NB4 (cell line): ENCODE measurements around the gene RFTN1.

Source experiments
- MYC ChIP-seq: IDR thresholded peaks from 2 replicates; pipeline ENCODE4 v1.6.1; 2011; ENCODE audit warnings: low read depth, low read length
- POLR2A ChIP-seq: IDR thresholded peaks from 2 replicates; pipeline ENCODE4 v1.6.1; 2011; ENCODE audit warnings: mild to moderate bottlenecking; ENCODE audit not compliant: insufficient read length; ENCODE audit errors: extremely low read depth
- TF ChIP-seq, protein P1 (sequence below): IDR thresholded peaks from one replicate; pipeline ENCODE4 v1.5.1; 2012; ENCODE audit warnings: low read depth, low read length

GRCh38 chr3:16475766-16476165 is 37.7 kb downstream of the RFTN1 start:
- TF ChIP-seq POLR2A (no peak), MYC (no peak)
- TF ChIP-seq, protein P1, sequence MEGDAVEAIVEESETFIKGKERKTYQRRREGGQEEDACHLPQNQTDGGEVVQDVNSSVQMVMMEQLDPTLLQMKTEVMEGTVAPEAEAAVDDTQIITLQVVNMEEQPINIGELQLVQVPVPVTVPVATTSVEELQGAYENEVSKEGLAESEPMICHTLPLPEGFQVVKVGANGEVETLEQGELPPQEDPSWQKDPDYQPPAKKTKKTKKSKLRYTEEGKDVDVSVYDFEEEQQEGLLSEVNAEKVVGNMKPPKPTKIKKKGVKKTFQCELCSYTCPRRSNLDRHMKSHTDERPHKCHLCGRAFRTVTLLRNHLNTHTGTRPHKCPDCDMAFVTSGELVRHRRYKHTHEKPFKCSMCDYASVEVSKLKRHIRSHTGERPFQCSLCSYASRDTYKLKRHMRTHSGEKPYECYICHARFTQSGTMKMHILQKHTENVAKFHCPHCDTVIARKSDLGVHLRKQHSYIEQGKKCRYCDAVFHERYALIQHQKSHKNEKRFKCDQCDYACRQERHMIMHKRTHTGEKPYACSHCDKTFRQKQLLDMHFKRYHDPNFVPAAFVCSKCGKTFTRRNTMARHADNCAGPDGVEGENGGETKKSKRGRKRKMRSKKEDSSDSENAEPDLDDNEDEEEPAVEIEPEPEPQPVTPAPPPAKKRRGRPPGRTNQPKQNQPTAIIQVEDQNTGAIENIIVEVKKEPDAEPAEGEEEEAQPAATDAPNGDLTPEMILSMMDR: no peak
